ENCODE data around the gene P2RY11.

The P2RY11 gene

DNA sequence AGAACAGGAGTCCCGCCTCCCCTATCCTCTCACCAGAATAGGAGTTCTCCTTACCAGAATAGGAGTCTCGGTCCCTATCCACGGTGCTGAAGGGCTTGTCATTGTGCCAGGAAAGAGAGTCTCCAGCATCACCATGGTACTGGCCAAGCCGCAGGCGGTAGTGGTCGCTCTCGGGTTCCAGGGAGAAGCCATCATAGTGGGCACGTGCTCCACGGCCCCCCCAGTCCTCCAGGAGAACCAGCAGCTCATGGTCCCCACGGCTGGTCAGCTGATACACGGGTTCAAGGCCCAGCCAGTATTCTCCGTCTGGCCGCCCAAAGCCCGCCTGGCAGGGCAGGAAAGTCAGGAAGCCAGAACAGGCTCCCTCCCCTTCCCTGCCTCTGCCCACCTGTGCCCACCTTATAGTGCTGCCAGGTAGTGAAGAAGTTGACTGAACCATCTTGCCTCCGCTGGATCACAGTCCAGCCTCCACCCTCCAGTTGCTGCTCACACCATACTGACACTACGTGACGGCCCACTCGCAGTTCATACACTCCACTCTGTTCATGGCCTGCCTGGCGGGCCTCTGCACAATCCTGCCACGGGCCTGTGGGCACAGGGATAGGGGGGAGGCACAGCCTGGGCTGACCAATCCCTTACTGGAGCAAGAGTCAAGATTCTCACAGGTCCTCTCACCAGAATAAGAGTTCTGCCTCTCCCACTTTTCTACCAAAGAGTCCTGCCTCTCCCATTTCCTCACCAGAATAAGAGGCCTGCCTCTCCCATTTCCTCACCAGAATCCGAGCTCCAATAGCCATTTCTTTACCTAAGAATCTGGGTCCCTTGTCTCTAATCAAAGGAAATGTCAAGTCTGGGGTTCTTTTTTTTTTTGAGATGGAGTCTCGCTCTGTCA, 18.0 kb upstream of the P2RY11 start:
- no peak for DNase-seq (ENCODE audit: low read depth)

DNA sequence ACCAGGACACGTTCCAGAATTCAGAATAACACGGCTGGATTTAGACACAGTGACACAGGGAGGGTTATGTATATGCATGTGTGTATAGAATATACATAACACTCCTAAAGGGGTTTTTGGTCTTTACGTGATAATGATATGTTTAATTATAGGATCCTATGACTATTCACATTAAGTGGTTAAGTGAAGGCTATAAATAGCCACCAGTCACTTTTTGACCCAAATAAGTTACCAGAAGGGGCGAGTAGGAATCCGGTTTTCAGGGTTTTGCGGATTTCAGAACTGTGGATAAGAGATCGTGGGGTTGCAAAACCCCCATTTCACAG, 15.9 kb upstream of the P2RY11 start:
- no peak for DNase-seq (ENCODE audit: low read depth)

DNA sequence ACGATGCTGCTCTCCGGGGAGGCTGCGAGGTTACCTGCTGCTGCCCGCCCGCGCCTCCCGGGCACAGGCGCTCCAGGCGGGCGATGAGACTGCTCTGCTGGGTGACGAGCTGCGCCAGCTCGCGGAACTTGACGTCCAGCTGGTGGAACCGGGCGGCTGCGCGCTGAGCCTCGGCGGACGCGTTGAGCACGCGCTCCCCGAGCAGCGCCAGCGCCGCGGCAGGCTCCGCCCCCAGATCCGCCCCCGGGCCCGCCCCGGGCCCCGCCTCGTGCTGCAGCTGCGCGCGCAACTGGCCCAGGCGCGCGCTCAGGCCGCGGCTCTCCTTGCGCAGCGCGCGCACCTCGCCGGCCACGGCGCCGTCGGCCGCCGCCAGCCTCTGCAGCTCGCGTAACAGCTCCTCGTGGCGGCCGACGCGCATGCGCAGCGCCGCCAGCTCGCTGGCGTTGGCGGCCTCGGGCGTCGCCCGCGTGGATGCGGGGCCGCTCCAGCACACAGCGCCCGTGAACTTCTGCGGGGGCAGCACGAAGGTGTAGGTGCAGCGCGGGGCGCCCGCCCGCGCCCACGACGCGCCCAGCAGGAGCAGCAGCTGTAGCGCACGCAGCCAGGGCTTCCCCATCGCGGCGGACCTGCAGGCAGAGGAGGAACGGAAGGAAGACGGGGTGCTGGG, 15.4 kb upstream of the P2RY11 start:
- peak; percentile 88 for DNase-seq (ENCODE audit: low read depth)

DNA sequence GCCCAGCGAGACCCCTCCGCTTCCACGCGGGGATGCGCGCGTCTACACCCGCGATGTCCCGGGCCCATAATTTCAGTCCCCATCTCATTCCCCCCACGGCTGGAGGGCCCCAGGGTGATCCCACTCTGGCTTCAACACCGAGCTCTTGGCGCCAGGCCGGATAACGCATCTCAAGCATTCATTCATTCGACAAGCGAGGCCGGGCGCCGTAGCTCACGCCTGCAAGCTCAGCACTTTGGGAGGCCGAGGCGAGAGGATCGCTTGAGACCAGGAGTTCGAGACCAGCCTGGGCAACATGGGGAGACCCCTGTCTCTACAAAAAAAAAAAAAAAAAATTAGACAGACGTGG, 14.9 kb upstream of the P2RY11 start:
- DNase-seq (ENCODE audit: low read depth) = no peak

DNA sequence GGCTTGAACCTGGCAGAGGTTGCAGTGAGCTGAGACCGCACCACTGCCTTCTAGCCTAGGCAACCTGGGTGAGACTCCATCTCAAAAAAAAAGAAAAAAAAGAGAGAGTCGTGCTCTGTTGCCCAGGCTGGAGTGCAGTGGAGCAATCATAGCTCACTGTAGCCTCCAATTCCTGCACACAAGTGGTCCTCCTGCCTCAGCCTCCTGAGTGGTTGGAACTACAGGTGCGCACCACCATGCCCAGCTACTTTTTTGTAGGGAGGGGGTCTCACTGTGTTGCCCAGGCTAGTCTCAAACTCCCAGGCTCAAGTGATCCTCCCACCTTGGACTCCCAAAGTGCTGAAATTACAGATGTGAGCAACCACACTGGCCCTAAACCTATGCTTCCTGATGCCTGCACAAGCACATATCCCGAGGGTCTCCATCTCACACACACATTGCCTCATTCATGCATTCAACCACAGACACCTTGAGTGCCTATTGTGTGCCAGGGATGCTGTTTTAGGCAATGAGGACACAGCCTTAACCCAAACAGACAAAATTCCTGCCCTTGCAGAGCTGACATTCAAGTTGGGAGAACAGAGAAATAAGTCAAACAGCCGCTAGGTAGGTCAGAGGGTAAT, 11.2 kb upstream of the P2RY11 start:
- DNase-seq (ENCODE audit: low read depth) = no peak

DNA sequence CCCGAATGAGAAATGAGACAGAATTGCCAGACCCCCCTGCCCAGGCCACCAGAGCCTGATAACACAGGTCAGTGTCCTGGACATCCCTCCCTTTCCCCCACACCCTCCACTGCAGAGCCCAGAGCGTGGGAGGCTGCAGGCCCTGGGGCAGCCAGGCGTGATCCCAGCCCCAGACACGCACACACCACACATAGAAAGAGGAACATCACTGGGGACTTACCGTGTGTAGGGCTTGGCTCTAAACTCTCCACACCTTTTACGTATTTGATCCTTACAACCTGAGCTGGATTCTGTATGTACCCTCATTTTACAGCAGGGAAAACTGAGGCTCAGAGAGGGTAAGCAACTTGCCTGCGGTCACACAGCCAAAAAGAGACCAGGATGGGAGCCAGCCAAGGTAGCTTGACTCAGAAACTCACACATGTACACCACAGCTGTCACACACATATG, 8.7 kb upstream of the P2RY11 start:
- DNase-seq (ENCODE audit: low read depth) = no peak

DNA sequence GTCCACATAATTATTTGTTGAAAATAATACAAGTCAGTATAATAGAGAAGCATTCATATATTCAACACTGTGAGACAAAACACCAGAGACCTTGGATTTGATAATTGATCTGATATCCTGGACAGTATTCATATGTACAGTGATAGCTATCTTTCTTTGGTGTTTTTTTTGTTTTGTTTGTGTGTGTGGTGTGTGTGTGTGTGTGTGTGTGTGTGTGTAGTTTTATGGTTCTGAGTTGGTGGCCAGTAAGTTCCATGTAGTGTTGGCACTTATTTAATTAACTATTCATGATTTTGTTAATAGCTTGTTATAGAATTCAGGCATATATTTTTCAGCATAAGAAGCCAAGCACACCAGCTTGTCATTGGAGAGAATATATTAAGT, 7.4 kb upstream of the P2RY11 start:
- no peak for DNase-seq (ENCODE audit: low read depth)

DNA sequence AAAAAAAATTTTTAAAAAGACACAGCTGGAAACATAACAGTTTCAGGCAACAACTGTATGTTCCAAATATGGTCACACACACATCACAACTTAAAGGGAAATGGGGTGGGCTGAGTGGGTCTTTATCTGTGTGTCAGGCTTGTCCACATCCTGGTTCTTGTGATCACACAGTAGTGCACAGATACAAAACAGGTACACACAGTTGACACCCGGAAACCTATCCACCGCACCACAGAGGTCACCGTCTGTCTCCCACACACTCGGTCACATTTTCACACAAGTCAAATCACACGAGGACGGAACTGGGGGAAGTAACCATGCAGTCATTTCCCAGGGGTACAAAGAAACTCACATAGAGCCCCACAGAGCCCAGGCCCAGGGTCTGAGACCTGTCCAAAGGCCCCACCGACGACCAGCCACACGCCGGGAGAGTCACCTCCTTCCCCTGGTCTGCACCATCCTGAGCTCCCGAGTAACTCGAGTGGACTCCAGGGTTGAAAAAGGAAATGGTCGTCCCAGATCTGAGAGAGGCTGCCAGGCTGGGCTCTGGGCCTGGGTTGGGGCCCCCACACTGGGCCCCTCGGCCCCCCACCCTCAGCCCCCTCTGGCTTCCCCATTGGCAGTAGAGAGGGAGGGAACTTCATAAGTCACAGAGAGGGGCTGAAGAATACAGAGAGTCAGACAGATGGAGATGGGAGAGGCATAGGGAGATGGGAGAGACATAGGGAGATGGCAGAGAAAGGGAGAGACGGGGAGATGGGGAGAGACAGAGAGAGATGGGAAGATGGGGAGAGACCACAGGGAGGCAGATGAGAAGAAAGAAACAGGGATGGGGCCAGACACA, 6.6 kb upstream of the P2RY11 start:
- DNase-seq (ENCODE audit: low read depth) = no peak

DNA sequence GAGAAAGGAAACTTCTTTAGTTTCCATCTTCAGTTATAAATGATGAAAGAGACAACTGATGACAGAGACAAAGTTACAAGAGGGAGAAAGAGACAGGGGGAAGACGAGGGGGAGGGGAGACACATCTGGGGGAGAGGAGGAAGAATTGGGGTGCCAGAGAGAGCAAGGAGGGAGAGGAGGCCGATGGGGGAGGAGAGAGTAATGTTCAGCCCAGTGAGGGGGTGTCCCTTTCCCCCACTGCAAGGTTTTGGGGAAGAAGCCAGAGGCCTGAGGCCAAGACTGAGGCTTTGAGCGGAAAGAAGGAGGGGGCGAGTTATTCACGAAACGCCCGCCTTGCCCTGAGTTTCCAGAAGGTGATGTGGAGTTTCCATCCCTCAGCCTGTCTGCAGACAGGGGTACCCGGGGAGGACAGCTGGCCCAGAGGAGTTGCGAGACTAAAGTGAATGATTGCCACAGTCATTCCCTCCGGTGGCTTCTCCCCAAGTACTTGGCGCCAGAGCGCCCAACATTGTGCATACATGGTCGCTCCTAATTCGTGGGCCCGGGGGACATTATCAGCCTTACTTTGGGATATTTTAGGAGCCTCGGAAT, 5.9 kb upstream of the P2RY11 start:
- no peak for DNase-seq (ENCODE audit: low read depth)

DNA sequence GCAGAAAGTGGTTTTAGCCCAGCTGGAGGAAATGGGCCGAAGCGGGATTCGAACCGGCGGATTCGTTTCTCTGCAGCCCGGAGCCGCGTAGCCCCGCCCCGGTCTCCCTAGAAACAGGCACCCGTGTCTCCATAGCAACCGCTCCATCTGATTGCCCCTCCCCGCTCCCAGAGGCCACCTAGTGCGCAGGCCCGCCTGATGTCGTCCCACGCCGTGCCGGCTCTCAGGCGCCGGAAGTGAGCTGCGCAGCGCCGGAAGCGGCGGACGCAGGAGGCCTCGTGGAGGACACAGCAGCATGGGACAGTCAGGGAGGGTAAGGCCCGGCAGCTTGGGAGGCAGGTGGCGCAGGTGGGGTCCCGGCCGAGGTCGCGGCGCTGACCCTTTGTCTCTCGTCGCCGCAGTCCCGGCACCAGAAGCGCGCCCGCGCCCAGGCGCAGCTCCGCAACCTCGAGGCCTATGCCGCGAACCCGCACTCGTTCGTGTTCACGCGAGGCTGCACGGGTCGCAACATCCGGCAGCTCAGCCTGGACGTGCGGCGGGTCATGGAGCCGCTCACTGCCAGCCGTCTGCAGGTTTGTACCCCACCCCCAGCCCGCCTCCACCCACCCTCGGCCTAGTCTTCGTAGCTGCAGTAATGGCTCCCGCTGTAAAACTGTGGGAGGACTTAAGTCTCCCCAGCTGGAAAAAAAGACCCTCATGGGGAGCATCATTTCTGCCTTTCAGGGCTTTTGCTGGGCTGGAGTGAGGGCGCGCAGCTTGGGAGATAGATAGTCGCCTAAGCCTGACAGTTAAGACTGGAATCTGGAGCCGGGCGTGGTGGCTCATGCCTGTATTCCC, 5.2 kb upstream of the P2RY11 start, which contains the start of gene PPAN:
PPAN (plus strand) TSS at position 263 of the 837 bp plus-strand sequence; CDS start at position 296, 33 bp downstream.
- DNase-seq (ENCODE audit: low read depth) = peak; percentile 98

DNA sequence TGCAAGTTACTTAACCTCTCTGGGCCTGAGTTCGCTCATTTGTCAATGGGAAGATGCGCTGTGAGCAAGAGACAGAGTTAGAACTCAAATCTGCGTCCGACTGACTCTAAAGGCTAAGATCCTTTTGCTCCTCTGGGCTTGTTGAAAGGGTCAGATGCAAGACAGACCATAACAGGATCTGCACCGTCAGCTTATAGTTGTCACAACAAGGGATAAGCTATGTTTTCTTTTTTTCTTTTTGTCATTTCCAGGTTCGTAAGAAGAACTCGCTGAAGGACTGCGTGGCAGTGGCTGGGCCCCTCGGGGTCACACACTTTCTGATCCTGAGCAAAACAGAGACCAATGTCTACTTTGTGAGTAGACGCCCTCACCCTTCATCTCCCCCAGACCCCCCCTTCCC, 4.2 kb upstream of the P2RY11 start:
- DNase-seq (ENCODE audit: low read depth) = no peak

DNA sequence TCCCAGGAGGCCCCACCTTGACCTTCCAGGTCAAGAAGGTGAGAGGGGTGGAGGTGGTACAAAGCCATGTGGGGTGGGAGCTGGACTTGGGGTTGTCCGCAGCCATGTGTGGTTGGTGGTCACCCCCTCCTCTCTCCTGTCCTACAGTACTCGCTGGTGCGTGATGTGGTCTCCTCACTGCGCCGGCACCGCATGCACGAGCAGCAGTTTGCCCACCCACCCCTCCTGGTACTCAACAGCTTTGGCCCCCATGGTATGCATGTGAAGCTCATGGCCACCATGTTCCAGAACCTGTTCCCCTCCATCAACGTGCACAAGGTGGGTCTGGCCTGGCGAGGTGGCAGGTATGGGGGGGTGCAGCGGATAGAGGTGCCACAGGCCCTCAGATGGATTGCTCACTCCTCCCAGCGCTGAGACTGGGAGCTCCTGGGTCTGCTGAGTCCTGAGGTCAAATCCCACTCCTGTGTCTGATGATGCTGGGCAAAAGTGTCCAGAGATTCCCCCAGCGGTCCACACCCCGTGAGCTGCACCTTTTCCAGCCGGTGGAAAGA, 3.6 kb upstream of the P2RY11 start:
- DNase-seq (ENCODE audit: low read depth) = no peak

DNA sequence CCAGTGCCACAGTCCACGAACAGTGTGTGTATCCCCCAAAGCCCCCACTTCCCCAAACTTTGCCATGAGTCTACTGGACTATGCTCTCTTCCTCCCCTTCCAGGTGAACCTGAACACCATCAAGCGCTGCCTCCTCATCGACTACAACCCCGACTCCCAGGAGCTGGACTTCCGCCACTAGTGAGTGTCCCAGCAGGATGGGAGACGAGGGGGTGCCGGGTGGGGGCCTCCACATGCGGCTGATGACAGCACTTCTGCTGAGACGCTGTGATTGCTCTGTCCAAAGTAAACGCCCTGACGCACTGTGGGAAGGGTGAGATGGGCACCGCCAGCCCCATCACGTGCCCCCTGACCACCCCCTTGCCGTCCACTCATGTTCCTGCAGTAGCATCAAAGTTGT, 2.0 kb upstream of the P2RY11 start:
- no peak for DNase-seq (ENCODE audit: low read depth)

DNA sequence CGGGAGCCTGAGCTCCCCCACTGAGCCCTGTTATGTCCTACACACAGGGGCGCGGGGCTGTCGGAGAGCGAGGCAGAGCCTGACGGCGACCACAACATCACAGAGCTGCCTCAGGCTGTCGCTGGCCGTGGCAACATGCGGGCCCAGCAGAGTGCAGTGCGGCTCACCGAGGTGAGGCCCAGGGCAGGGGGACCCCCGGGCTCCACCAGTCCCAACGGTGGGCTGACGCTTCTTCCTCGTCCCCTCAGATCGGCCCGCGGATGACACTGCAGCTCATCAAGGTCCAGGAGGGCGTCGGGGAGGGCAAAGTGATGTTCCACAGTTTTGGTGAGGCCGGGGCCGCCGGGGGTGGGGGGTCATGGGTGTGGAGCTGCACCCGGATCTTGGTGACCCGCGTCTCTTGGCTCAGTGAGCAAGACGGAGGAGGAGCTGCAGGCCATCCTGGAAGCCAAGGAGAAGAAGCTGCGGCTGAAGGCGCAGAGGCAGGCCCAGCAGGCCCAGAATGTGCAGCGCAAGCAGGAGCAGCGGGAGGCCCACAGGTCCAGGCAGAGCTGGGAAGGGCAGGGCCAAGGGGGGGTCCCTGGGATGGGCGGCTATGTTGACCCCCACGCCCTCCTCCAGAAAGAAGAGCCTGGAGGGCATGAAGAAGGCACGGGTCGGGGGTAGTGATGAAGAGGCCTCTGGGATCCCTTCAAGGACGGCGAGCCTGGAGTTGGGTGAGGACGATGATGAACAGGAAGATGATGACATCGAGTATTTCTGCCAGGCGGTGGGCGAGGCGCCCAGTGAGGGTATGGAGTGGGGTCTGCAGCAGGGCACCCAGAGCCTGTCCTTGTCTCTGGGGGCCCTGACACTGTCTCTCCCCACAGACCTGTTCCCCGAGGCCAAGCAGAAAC, 1.2 kb upstream of the P2RY11 start:
- no peak for DNase-seq (ENCODE audit: low read depth)

DNA sequence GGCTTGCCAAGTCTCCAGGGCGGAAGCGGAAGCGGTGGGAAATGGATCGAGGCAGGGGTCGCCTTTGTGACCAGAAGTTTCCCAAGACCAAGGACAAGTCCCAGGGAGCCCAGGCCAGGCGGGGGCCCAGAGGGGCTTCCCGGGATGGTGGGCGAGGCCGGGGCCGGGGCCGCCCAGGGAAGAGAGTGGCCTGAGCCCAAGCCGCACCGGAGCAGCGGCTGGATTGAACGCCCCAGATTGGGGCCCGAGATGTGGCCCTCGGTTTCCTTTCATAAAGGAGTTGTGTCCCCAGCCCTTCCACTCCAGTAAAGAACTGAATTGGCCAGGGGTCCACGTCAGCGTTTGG, 548 bp upstream of the P2RY11 start:
- no peak for DNase-seq (ENCODE audit: low read depth)

DNA sequence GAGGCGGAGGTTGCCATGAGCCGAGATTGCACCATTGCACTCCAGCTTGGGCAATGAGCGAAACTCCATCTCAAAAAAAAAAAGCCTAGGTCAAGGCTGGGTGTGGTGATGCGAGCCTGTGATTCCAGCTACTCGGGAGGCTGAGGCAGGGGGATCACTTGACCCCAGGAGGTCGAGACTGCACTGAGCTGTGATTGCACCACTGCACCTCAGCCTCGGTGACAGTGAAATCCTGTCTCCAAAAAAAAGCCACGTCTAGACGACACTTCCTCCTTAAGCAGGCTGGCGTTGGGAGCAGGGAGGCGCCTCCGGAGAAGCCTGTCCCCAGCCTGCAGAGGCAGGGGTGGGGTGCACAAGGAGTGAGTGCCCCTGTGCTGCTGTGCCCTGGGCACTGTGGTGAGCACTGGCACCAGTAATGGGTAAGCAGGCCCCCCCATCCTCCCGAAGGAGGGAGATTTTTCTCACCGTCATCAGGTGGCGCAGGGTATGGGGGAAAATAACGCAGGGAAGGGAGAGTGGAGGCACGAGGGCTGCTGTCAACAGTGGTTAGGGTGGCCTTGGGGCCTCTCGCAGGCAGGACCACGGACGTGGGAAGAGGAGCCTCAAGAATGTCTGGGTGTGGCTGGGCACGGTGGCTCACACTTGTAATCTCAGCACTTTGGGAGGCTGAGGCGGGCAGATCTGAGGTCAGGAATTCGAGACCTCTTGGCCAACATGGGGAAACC, 706 bp downstream of the P2RY11 start:
- DNase-seq (ENCODE audit: low read depth) = no peak

DNA sequence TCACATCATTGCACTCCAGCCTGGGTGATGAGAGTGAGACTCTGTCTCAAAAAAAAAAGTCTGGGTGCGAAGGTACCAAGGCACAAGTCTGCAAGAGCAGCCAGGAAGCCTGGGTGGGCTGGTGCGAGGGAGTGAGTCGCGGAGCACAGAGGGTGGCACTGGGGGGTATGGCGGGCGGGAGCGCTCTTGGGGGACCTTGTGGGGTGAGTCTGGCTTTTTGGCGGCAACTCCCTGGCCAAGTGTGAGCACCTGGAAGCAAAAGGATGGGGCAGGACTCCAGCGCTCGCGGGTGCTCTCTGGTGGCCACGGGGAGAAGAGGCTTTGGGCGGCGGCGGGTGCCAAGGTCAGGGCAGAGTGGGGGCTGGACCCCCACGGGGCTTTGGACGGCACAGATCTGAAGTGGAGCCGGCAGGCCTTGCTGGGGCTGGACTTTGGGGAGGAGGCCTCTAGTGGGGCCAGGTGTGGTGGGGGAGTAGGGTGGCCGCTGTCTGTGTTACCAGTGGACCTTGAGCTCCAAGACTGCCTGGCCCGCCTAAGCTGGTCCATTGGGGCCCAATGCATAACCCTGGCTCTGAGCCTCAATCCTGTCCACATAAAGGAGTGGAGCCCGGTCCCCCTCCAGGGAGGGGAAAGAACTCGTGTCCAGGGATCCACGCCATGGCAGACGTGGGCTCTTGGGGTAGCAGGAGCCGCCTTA, 1.6 kb downstream of the P2RY11 start:
- no peak for DNase-seq (ENCODE audit: low read depth)

DNA sequence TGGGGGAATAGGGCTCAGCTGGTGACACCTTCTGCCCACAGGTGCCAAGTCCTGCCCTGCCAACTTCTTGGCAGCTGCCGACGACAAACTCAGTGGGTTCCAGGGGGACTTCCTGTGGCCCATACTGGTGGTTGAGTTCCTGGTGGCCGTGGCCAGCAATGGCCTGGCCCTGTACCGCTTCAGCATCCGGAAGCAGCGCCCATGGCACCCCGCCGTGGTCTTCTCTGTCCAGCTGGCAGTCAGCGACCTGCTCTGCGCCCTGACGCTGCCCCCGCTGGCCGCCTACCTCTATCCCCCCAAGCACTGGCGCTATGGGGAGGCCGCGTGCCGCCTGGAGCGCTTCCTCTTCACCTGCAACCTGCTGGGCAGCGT, 2.1 kb downstream of the P2RY11 start:
- DNase-seq (ENCODE audit: low read depth) = no peak
